Mucosa of rectum (tissue), 2 donors: ENCODE measurements around the gene ATRNL1.

ENCODE experiments used
- H3K27ac ChIP-seq, 2 donors: one replicate each; pipeline ENCODE4 v1.7.0; 2013; ENCODE audit warnings: inconsistent platforms in 2 of 2, low read depth in 2 of 2, low read length in 2 of 2
- H3K27me3 ChIP-seq, 2 donors: one replicate each; pipeline ENCODE4 v1.7.0; 2013; ENCODE audit warnings: low read length in 2 of 2; ENCODE audit not compliant: control insufficient read depth in 2 of 2, insufficient read depth in 2 of 2
- H3K36me3 ChIP-seq, 2 donors: one replicate each; pipeline ENCODE4 v1.7.0; 2013; ENCODE audit warnings: low read length in 2 of 2; ENCODE audit not compliant: control insufficient read depth in 2 of 2, insufficient read depth in 2 of 2
- H3K4me1 ChIP-seq, 2 donors: one replicate each; pipeline ENCODE4 v1.7.0; 2013; ENCODE audit warnings: low read length in 2 of 2, mild to moderate bottlenecking in 1 of 2; ENCODE audit not compliant: control insufficient read depth in 2 of 2, insufficient read depth in 2 of 2
- H3K4me3 ChIP-seq, 2 donors: one replicate each; pipeline ENCODE4 v1.7.0; 2013; ENCODE audit warnings: low read length in 2 of 2
- H3K9ac ChIP-seq, 2 donors: one replicate each; pipeline ENCODE4 v1.7.0; 2013; ENCODE audit warnings: low read length in 2 of 2, low read depth in 1 of 2, mild to moderate bottlenecking in 1 of 2
- H3K9me3 ChIP-seq, 2 donors: one replicate each; pipeline ENCODE4 v1.7.0; 2013; ENCODE audit warnings: low read length in 2 of 2; ENCODE audit not compliant: control insufficient read depth in 2 of 2
- donor health status: healthy.
- donor health status: Normal muscosa, but diverticular disease.

ATRNL1 gene

DNA sequence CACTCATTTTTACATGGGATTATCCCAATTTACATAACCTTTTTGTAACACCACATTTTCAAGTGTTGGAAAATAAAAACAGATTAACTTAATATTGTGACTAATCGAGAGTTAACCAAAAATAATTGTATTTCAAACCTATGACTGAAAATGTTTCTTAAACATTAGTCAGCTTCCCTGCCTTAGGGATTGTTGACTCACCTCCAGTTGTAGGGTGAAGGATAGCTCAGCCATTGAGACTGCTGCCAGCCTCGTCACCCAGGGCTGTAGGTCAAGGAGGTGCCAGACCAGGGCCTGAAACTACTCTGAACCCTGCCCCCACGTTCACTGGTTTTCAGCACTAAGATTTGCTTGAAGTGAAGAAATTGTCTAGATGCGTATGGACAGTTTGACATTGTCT, 828.6 kb downstream of the ATRNL1 start:
- Histone ChIP-seq H3K36me3 (no peaks in the 10 kb centered on the region), H3K27me3 (no peaks in the 10 kb centered on the region), H3K4me1 (no peaks in the 10 kb centered on the region), H3K4me3 (no peak overlapping the region), H3K9ac (no peak overlapping the region), H3K9me3 (no peaks in the 10 kb centered on the region), H3K27ac (no peak overlapping the region)

DNA sequence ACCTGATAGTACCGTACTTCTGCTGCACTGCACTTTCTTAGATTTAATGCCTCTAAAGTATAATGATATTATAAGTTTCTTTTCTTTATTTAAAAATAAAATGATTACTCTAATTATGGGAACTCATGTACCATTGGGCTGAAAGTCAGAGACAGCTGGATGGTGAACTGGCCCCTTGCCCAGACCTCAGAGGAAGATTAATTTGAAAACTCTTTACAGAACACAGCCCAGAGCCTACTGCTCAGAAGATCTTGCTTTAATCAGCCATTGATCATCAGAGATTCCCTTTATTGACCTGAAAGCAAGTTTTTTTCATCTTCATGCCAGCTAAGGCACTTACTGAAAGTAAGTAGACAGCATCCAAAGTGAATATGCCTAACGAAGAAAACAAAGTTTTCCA, 838.1 kb downstream of the ATRNL1 start:
- Histone ChIP-seq H3K27me3 (no peaks in the 10 kb centered on the region), H3K36me3 (no peaks in the 10 kb centered on the region), H3K4me1 (no peaks in the 10 kb centered on the region), H3K27ac (no peak overlapping the region), H3K9me3 (no peaks in the 10 kb centered on the region), H3K4me3 (no peak overlapping the region), H3K9ac (no peak overlapping the region)

GRCh38 chr10:115932099-115932498, 838.9 kb downstream of the ATRNL1 start:
- Histone ChIP-seq H3K27me3 (no peaks in the 10 kb centered on the region), H3K27ac (no peak overlapping the region), H3K9ac (no peak overlapping the region), H3K4me3 (no peak overlapping the region), H3K4me1 (no peaks in the 10 kb centered on the region), H3K9me3 (no peaks in the 10 kb centered on the region), H3K36me3 (no peaks in the 10 kb centered on the region)

DNA sequence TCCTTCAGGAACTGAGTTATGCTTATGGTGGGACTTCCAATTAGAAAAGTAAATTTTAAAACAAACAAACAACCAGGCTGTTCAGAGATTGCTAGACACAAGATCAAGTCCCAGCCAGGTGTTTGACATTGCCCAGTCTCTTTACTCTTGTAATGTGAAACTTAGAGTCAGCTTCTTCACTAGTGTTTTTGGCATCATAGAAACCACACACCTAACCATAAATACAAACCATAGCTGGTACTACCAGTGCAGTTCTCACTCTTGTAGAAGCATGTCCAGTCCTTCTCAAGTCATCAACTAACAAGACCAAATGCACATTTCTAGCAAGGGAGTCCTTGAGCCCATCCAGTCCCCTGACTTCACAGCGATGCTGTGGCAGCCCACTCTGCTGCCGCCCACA, 839.9 kb downstream of the ATRNL1 start:
- no peaks in the 10 kb centered on the region for H3K27me3 ChIP-seq
- H3K9me3 ChIP-seq: no peaks in the 10 kb centered on the region
- no peaks in the 10 kb centered on the region for H3K36me3 ChIP-seq
- no peak overlapping the region for H3K4me3 ChIP-seq
- no peaks in the 10 kb centered on the region for H3K4me1 ChIP-seq
- no peak overlapping the region for H3K9ac ChIP-seq
- no peak overlapping the region for H3K27ac ChIP-seq

DNA sequence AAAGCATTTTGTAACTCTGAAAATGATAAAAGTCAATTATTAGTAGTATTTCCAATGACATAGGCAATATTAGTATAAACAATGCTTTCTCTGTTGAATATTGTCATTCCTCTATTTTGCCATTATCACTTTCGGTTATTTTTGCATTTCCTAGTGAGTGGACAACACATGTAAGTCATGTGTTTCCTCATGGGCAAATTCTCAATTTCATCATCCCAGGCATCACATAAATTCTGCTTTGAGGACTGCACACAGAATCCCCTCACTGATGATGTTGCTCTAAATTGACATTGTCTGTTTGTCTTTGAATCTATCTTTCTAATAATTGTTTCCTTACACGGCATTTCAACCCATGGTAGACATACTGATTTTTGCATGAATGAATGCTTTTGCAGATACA, 842.6 kb downstream of the ATRNL1 start:
- no peaks in the 10 kb centered on the region for H3K27me3 ChIP-seq
- no peaks in the 10 kb centered on the region for H3K4me1 ChIP-seq
- H3K4me3 ChIP-seq: no peak overlapping the region
- H3K9ac ChIP-seq: no peak overlapping the region
- no peak overlapping the region for H3K27ac ChIP-seq
- no peaks in the 10 kb centered on the region for H3K9me3 ChIP-seq
- H3K36me3 ChIP-seq: no peaks in the 10 kb centered on the region

GRCh38 chr10:115936926-115937767, 844.0 kb downstream of the ATRNL1 start:
- Histone ChIP-seq H3K9ac (no peak overlapping the region), H3K27ac (no peak overlapping the region), H3K27me3 (no peaks in the 10 kb centered on the region), H3K9me3 (no peaks in the 10 kb centered on the region), H3K4me1 (no peaks in the 10 kb centered on the region), H3K36me3 (no peaks in the 10 kb centered on the region), H3K4me3 (no peak overlapping the region)

DNA sequence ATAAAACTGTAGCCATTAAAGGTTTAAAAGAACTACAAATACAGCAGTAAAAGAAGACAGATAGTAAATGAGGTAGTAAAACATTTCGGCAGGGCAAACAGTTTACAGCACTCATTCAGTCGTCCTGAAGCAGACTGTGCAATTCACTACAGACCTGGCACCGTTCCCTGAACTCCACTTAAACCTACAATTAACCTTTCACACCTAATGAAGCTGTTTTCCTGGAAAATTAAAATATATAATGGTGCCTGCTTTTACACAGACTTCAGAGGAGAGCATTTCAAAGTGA, 844.5 kb downstream of the ATRNL1 start:
- Histone ChIP-seq H3K27me3 (no peaks in the 10 kb centered on the region), H3K4me1 (no peaks in the 10 kb centered on the region), H3K36me3 (no peaks in the 10 kb centered on the region), H3K27ac (no peak overlapping the region), H3K9ac (no peak overlapping the region), H3K4me3 (no peak overlapping the region), H3K9me3 (no peaks in the 10 kb centered on the region)

GRCh38 chr10:115939101-115939854, 846.1 kb downstream of the ATRNL1 start:
- H3K4me3 ChIP-seq: no peak overlapping the region
- H3K4me1 ChIP-seq: no peaks in the 10 kb centered on the region
- H3K27ac ChIP-seq: no peak overlapping the region
- no peaks in the 10 kb centered on the region for H3K9me3 ChIP-seq
- no peaks in the 10 kb centered on the region for H3K27me3 ChIP-seq
- H3K9ac ChIP-seq: no peak overlapping the region
- H3K36me3 ChIP-seq: no peaks in the 10 kb centered on the region

- Histone ChIP-seq H3K4me1 (no peaks in the 10 kb centered on the region), H3K4me3 (no peak overlapping the region), H3K36me3 (no peaks in the 10 kb centered on the region), H3K9ac (no peak overlapping the region), H3K27me3 (no peaks in the 10 kb centered on the region), H3K9me3 (no peaks in the 10 kb centered on the region), H3K27ac (no peak overlapping the region)
Observed at GRCh38 chr10:115941361-115941771, 848.2 kb downstream of the ATRNL1 start.

DNA sequence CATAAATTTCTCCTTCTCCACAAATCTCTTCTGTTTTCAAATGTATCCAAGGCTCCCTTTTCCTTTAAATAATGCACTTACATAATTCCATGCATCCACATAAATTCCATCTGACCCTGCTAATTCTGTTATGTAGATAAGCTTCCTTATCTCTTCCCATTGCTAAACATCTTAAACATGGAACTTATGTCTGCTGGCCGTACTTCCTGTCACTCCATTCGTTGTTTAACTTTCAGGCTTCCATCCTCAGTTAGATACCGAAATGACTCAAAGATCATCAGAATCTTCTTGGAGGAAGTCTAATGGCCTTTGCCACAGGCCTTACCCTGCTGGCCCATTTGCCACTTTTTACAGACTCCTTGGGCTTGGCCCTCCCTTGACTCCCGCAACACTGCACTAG, 848.9 kb downstream of the ATRNL1 start:
- H3K4me3 ChIP-seq: no peak overlapping the region
- no peaks in the 10 kb centered on the region for H3K27me3 ChIP-seq
- no peaks in the 10 kb centered on the region for H3K36me3 ChIP-seq
- no peak overlapping the region for H3K9ac ChIP-seq
- no peaks in the 10 kb centered on the region for H3K9me3 ChIP-seq
- H3K4me1 ChIP-seq: no peaks in the 10 kb centered on the region
- H3K27ac ChIP-seq: no peak overlapping the region
